ENCODE results near the gene TOR1A. TPM values are rescaled to one million over a fixed set of nuclear protein-coding genes. Genes with fewer than 3 reads are reported as not detected.

Gene TOR1A
- total and polyA plus RNA-seq, 3 donors from 2014 or later = 23.1 to 43.4 (median 32.9) TPM

DNA sequence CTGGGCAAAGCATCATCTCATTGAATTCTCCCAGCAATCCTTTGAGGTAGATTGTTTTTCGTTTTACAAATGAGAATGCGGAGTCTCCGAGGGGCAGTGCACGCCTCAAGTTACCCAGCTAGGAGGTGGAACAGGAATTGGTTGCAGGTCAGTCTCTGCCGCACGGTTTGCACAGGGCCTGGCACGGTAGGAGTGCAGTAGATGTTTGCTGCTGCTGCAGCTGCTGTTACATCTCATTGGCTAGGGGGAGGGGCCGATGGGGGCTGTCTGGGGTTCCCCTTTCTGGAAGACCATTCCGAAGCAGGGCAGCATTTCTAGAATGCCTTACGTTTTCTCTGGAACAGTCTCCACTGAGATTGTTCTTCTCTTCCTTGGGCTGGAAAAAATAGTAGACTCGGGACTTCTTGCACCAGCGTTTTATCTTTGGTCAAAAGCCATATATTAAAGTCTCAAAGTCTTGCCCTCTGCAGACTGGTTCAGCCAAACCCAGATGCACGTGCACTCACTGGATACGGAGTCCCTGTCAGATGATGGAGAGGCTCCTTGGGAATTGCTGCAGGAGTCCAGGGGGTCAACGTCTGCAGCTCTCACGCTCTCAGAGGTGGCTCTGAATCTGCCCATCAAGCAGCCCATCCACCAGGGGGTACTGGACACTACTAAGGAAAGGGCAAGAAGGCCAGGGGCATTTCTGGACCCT lies 12.5 kb upstream of the TOR1A start:
- no peaks in the 10 kb centered on the region for H3K27me3 ChIP-seq
- no peak for TF ChIP-seq POLR2A (IDR thresholded peaks at IDR 0.05)
- TF ChIP-seq, protein P1, sequence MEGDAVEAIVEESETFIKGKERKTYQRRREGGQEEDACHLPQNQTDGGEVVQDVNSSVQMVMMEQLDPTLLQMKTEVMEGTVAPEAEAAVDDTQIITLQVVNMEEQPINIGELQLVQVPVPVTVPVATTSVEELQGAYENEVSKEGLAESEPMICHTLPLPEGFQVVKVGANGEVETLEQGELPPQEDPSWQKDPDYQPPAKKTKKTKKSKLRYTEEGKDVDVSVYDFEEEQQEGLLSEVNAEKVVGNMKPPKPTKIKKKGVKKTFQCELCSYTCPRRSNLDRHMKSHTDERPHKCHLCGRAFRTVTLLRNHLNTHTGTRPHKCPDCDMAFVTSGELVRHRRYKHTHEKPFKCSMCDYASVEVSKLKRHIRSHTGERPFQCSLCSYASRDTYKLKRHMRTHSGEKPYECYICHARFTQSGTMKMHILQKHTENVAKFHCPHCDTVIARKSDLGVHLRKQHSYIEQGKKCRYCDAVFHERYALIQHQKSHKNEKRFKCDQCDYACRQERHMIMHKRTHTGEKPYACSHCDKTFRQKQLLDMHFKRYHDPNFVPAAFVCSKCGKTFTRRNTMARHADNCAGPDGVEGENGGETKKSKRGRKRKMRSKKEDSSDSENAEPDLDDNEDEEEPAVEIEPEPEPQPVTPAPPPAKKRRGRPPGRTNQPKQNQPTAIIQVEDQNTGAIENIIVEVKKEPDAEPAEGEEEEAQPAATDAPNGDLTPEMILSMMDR (IDR thresholded peaks at IDR 0.05) = no peak
- H3K9me3 ChIP-seq = no peaks in the 10 kb centered on the region
- no peak for DNase-seq
- H3K27ac ChIP-seq = no peak overlapping the region
- H3K36me3 ChIP-seq (ENCODE audit: low read depth, missing control alignments) = no peaks in the 10 kb centered on the region
- H3K4me1 ChIP-seq = peaks cover 18% of the 10 kb centered on the region
- 18 to 21% methylated on average over 16 of the region's 16 CpGs for WGBS, 2 donors
- peak overlapping the region; percentile 97 to 98 for H3K4me3 ChIP-seq
- intact Hi-C loops (cut with DNase I; ENCODE audit: low total_unique reads) = no loop called here

DNA sequence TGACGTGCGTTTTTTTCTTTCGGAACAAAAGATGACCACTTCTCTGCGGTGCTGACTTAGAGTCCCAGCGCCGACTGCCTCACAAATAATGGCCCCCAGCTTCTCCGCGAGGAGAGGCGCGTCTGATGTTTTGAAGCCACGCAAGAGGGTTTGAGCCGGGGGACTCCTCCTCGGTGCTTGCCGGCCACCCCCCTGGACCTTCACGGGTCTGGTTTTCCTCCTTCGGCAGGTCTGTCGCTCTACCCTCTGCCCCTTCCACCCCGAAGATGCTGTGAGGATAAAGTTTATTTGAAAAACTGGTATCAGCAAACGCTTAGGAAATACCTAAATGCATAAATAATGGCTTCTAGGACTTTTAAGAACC lies 11.9 kb upstream of the TOR1A start:
- intact Hi-C loops (cut with DNase I; ENCODE audit: low total_unique reads) = no loop called here
- Histone ChIP-seq H3K36me3 (ENCODE audit: low read depth, missing control alignments) (no peaks in the 10 kb centered on the region), H3K9me3 (no peaks in the 10 kb centered on the region), H3K4me1 (peaks cover 18% of the 10 kb centered on the region), H3K27me3 (no peaks in the 10 kb centered on the region), H3K27ac (peak overlapping the region; percentile 82 to 85), H3K4me3 (peak overlapping the region; percentile 97 to 98)
- WGBS, 2 donors = 0 to 1% methylated on average over 15 to 19 of the region's 19 CpGs
- DNase-seq = no peak
- TF ChIP-seq POLR2A (IDR thresholded peaks at IDR 0.05) = no peak
- TF ChIP-seq, protein P1 (IDR thresholded peaks at IDR 0.05) = no peak

GRCh38 chr9:129835128-129835859 lies 11.4 kb upstream of the TOR1A start, which contains the start of the genes C9orf78 and USP20:
TSS of gene C9orf78 (minus strand) at chr9:129835275. CDS start at chr9:129835221, 54 bp downstream.
TSS of gene USP20 (plus strand) at chr9:129835458. CDS start at chr9:129852556, 17,098 bp downstream.
- peak within 1 kb of the TSS; percentile 97 to 98 for H3K4me3 ChIP-seq
- H3K27me3 ChIP-seq = no peaks in the 10 kb centered on the region
- H3K27ac ChIP-seq = peak within 1 kb of the TSS; percentile 82 to 85
- no peaks in the 10 kb centered on the region for H3K9me3 ChIP-seq
- no peaks in the 10 kb centered on the region for H3K36me3 ChIP-seq (ENCODE audit: low read depth, missing control alignments)
- peak; percentile 97 for DNase-seq
- peaks cover 18% of the 10 kb centered on the region for H3K4me1 ChIP-seq
- TF ChIP-seq POLR2A (IDR thresholded peaks at IDR 0.05) = peak; percentile 57
- TF ChIP-seq, protein P1 (IDR thresholded peaks at IDR 0.05) = no peak
- intact Hi-C loops (cut with DNase I; ENCODE audit: low total_unique reads) = no loop called here
- WGBS, 2 donors = 0% methylated on average over 26 to 45 of the region's 81 CpGs

DNA sequence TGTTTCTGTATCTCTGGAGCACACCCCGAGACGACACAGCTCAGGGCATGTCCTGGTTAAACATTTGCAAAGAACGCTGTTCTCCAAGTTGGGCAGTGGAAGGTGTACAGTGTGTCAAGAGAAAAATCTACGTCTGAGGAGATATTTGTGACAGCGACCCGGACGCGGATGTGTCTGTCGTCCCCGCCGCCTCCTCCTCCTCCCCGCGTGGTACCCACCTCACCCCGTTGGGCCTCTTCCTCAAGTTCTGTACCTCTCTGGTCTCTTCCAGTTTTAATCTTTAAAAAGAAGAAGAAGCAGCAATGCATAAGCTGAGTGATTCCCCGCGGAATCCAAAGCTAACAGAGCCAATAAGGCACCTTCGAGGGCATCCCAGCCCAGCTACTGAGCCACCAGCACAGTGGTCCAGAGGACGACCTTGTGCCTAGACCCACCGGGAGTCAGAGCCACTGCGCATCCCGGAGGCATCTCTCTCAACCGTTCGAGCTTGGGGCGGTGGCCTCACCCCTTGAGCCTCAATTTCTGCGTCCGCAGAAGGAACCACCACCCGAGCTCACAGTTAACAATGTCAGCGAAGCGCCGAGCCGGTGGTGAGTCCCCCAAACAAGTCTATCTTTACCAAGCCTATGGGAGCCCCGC lies 10.7 kb upstream of the TOR1A start:
- intact Hi-C loops (cut with DNase I; ENCODE audit: low total_unique reads) = no loop called here
- DNase-seq = no peak
- H3K36me3 ChIP-seq (ENCODE audit: low read depth, missing control alignments) = no peaks in the 10 kb centered on the region
- no peak for TF ChIP-seq POLR2A (IDR thresholded peaks at IDR 0.05)
- TF ChIP-seq, protein P1 (IDR thresholded peaks at IDR 0.05) = no peak
- H3K27me3 ChIP-seq = no peaks in the 10 kb centered on the region
- peak overlapping the region; percentile 9 to 85 for H3K27ac ChIP-seq
- 1 to 2% methylated on average over 28 to 32 of the region's 32 CpGs for WGBS, 2 donors
- peak overlapping the region; percentile 97 to 98 for H3K4me3 ChIP-seq
- no peaks in the 10 kb centered on the region for H3K9me3 ChIP-seq
- H3K4me1 ChIP-seq = peaks cover 18% of the 10 kb centered on the region
